Endothelial cell of umbilical vein (primary cell): ENCODE results near the gene SMIM41. TPM values are rescaled to one million over a fixed set of nuclear protein-coding genes. Genes with fewer than 3 reads are reported as not detected.
A peak's percentile ranks its signal among the peaks of the same experiment; 100 is the strongest.

Experiments used
- BruUV-seq: library from RNA; stranded (reverse); fragments of 400-500 nt; replicated peaks from 2 replicates; lab custom pipeline; 2021; lab: Mats Ljungman, UMichigan
- CTCF ChIA-PET: fragments of 300-600, 350-600 bp; sonication (Branson Sonifier 250); formaldehyde crosslinking; loops from one replicate; lab custom pipeline; 2021; ENCODE audit warnings: antibody characterized with exemption, inconsistent platforms; lab: Charles Lee
- POLR2A ChIA-PET: fragments of 300-600, 350-600 bp; sonication (Branson Sonifier 250); formaldehyde crosslinking; loops from one replicate; lab custom pipeline; 2021; ENCODE audit warnings: antibody characterized with exemption, inconsistent platforms; lab: Charles Lee
- DNase-seq: peaks from one replicate; pipeline ENCODE4 v3.0.0-alpha.2; 2011; ENCODE audit warnings: low read depth, low spot score
- FAIRE-seq: peaks from 2 replicates; lab custom pipeline; 2011; peaks lifted over from hg19 to GRCh38; lab: Jason Lieb, UNC
- H2AFZ ChIP-seq: 2 replicates; pipeline ENCODE4 v1.6.0; 2012; ENCODE audit warnings: low read depth, low read length, control low read depth, inconsistent platforms
- H3K27ac ChIP-seq: 2 replicates; pipeline ENCODE4 v1.5.1; 2011; ENCODE audit warnings: low read depth, mild to moderate bottlenecking, control low read depth, low read length, moderate library complexity; ENCODE audit not compliant: insufficient read depth
- H3K27me3 ChIP-seq, 2 experiments: 2 replicates each; pipeline versions ENCODE4 v1.6.0 to v1.6.1; 2011; ENCODE audit warnings: low read length in 2 of 2, mixed read lengths in 1 of 2; ENCODE audit not compliant: control insufficient read depth in 2 of 2, insufficient read depth in 2 of 2
- H3K36me3 ChIP-seq, 2 experiments: 2 replicates in 1 of 2; 3 replicates in 1 of 2; pipeline ENCODE4 v1.5.1; 2011; ENCODE audit warnings: low read length in 2 of 2, mild to moderate bottlenecking in 1 of 2, moderate library complexity in 1 of 2; ENCODE audit not compliant: control insufficient read depth in 2 of 2, insufficient read depth in 2 of 2; ENCODE audit errors: extremely low read depth in 1 of 2
- H3K4me1 ChIP-seq: 3 replicates; pipeline ENCODE4 v1.5.1; 2011; ENCODE audit warnings: mild to moderate bottlenecking, low read length; ENCODE audit not compliant: control insufficient read depth, insufficient read depth; ENCODE audit errors: extremely low read depth
- H3K4me2 ChIP-seq: 2 replicates; pipeline ENCODE4 v1.6.1; 2011; ENCODE audit warnings: low read length, control low read depth, mixed read lengths; ENCODE audit not compliant: insufficient read depth
- H3K4me3 ChIP-seq, 3 experiments: fragments of 200-600 bp in 1 of 3; sonication (generic), shearing (Covaris generic) in 1 of 3; replicated peaks in 1 of 3; 2 replicates each; pipeline ENCODE4 v1.5.1; 2011 to 2016; ENCODE audit warnings: control low read depth in 3 of 3, low read length in 3 of 3, mild to moderate bottlenecking in 2 of 3, inconsistent platforms in 1 of 3, low read depth in 1 of 3, moderate library complexity in 1 of 3; ENCODE audit not compliant: insufficient read depth in 1 of 3
- H3K79me2 ChIP-seq: 2 replicates; pipeline ENCODE4 v1.6.0; 2012; ENCODE audit warnings: low read length, inconsistent platforms; ENCODE audit not compliant: control insufficient read depth, insufficient read depth
- H3K9ac ChIP-seq: replicated peaks from 2 replicates; pipeline ENCODE3; 2011; ENCODE audit warnings: low read length, control low read depth; ENCODE audit not compliant: insufficient read depth; ENCODE audit errors: extremely low read depth
- H3K9me1 ChIP-seq: replicated peaks from 3 replicates; pipeline ENCODE4 v1.6.0; 2011; ENCODE audit warnings: mild to moderate bottlenecking, low read length; ENCODE audit not compliant: control insufficient read depth, insufficient read depth; ENCODE audit errors: extremely low read depth
- H3K9me3 ChIP-seq: replicated peaks from 2 replicates; pipeline ENCODE4 v1.5.1; 2012; ENCODE audit warnings: low read length, inconsistent platforms; ENCODE audit not compliant: control insufficient read depth, insufficient read depth
- H4K20me1 ChIP-seq: replicated peaks from 2 replicates; pipeline ENCODE3; 2011; ENCODE audit warnings: mild to moderate bottlenecking, low read length; ENCODE audit not compliant: control insufficient read depth, insufficient read depth; ENCODE audit errors: extremely low read depth
- CTCF ChIP-seq, 2 donors: IDR thresholded peaks; 1 replicate in 1 of 2; 2 replicates in 1 of 2; pipeline ENCODE4 v1.5.1; 2011; ENCODE audit warnings: low read length in 2 of 2, mild to moderate bottlenecking in 2 of 2, moderate library complexity in 2 of 2, control low read depth in 1 of 2, inconsistent platforms in 1 of 2, low read depth in 1 of 2; ENCODE audit not compliant: insufficient read depth in 1 of 2; ENCODE audit errors: extremely low read depth in 1 of 2
- EZH2 ChIP-seq: IDR thresholded peaks from 2 replicates; pipeline ENCODE4 v1.6.1; 2012; ENCODE audit warnings: borderline replicate concordance, low read depth, mild to moderate bottlenecking, moderate library complexity, low read length, inconsistent platforms; ENCODE audit not compliant: severe bottlenecking
- FOS ChIP-seq: IDR thresholded peaks from 2 replicates; pipeline ENCODE4 v1.6.1; 2011; ENCODE audit warnings: mild to moderate bottlenecking, low read length, moderate library complexity, borderline replicate concordance; ENCODE audit not compliant: insufficient read depth
- GATA2 ChIP-seq: IDR thresholded peaks from 2 replicates; pipeline ENCODE4 v1.7.0; 2011; ENCODE audit warnings: low read depth, mild to moderate bottlenecking, moderate library complexity, mixed read lengths, low read length; ENCODE audit not compliant: insufficient read length, insufficient read depth
- JUN ChIP-seq: IDR thresholded peaks from 2 replicates; pipeline ENCODE4 v1.6.1; 2011; ENCODE audit warnings: borderline replicate concordance, low read depth; ENCODE audit not compliant: insufficient read length, insufficient read depth
- MAX ChIP-seq: IDR thresholded peaks from 2 replicates; pipeline ENCODE4 v1.6.1; 2011; ENCODE audit not compliant: insufficient read depth, insufficient read length
- MYC ChIP-seq: IDR thresholded peaks from one replicate; pipeline ENCODE4 v1.6.1; 2011; ENCODE audit warnings: mild to moderate bottlenecking, low read depth, low read length
- POLR2A ChIP-seq: IDR thresholded peaks from 2 replicates; pipeline ENCODE4 v1.6.1; 2012; ENCODE audit warnings: low read depth, mild to moderate bottlenecking, control low read depth, low read length
- POLR2AphosphoS5 ChIP-seq: IDR thresholded peaks from 2 replicates; pipeline ENCODE4 v1.6.1; 2012; ENCODE audit warnings: low read depth, mild to moderate bottlenecking, control low read depth, low read length, moderate library complexity; ENCODE audit not compliant: insufficient read depth
- dilution Hi-C: fragments of 300-500 bp; cut with MboI; formaldehyde crosslinking; loops from one replicate; pipeline ENCODE4 v1.15.0; 2019; ENCODE audit warnings: low sequenced_read_pairs; ENCODE audit not compliant: extremely low pct_ligation_motif_present
- intact Hi-C: fragments of 100-400 bp; cut with micrococcal nuclease; formaldehyde crosslinking; loops from one replicate; pipeline ENCODE4 v1.10.0; 2022
- polyA plus RNA-seq, 4 experiments: library from polyadenylated mRNA; depleted of rRNA in 3 of 4; stranded (reverse) in 3 of 4; unstranded in 1 of 4; fragments of >200 nt; gene quantifications; 2 replicates each; pipeline versions ENCODE4 v1.2.1 to v1.2.3, GENCODE V29; 2011 to 2012; ENCODE audit warnings: missing spikeins in 1 of 4
- total RNA-seq: library from RNA; stranded (reverse); gene quantifications from 2 replicates; pipeline ENCODE4 v1.2.3, GENCODE V29; 2021

The SMIM41 gene
- total and polyA plus RNA-seq, 2 donors (not counting 3 experiments of a cell fraction or from before 2014, with no cell fraction given), result not detected

- no peak overlapping the region for H2AFZ ChIP-seq
- FAIRE-seq, result peak; percentile 12
Measured at GRCh38 chr12:52148464-52149181, 69.1 kb downstream of the SMIM41 start.

More at GRCh38 chr12:52148464-52149181, 69.1 kb downstream of the SMIM41 start:
- Histone ChIP-seq H3K4me2 (no peak overlapping the region), H3K4me3 (no peak overlapping the region), H3K27me3 (no peaks in the 10 kb centered on the region), H3K9me1 (no peaks in the 10 kb centered on the region), H3K36me3 (no peaks in the 10 kb centered on the region), H3K9ac (no peak overlapping the region), H3K4me1 (peaks cover 25% of the 10 kb centered on the region), H3K27ac (peak overlapping the region; percentile 98), H3K9me3 (no peaks in the 10 kb centered on the region), H3K79me2 (no peaks in the 10 kb centered on the region), H4K20me1 (no peaks in the 10 kb centered on the region)
- dilution Hi-C loops (no loop called here), intact Hi-C loops (no loop called here)
- ChIA-PET CTCF (interaction anchor here (1.0 to 2.4 kb wide), 6 partner anchors 8 to 722 kb away, joined by 3 to 23 read pairs (median 5); no protein-coding TSS in a partner anchor), POLR2A (no interaction called here)
- TF ChIP-seq POLR2AphosphoS5 (no peak), POLR2A (no peak), MYC (no peak), FOS (no peak), MAX (no peak), EZH2 (no peak), GATA2 (no peak), CTCF (IDR thresholded peaks at IDR 0.05; ENCODE audit: extremely low read depth in 1 of 2, insufficient read depth in 1 of 2, low read depth in 1 of 2, low read length in 2 of 2) (no peak), JUN (no peak)
- BruUV-seq, result no TSS peak
- no peak for DNase-seq
